ENCODE data around the gene KCNAB1.

The KCNAB1 gene

DNA sequence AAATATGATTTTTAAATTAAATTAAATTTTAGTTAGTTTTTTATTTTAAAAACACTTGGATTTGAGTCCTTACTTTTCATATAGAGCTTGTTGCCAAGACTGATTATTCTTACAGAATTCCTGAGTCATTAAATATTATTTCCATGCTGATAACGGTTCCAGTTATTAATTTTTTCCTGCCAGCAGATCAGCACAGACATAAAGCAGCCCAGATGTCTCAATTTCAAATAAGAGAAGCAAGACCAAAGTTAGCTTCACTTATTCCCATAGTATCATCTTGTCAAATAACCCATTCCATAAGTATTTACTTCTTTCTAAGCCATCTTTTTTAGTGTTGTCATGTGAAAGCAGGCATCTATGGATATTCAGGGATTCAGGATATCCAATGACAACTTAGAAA, 359.2 kb downstream of the KCNAB1 start:
- Histone ChIP-seq H3K9ac (ENCODE audit: low read length) (no peak overlapping the region), H3K9me2 (replicated peaks; ENCODE audit: insufficient read depth, low read length) (no peaks in the 10 kb centered on the region), H3K27ac (ENCODE audit: low read depth, low read length) (no peak overlapping the region), H4K20me1 (ENCODE audit: low read depth, low read length) (no peaks in the 10 kb centered on the region), H3F3A (ENCODE audit: insufficient read depth) (peaks cover 11% of the 10 kb centered on the region), H3K4me2 (ENCODE audit: low read depth, low read length, poor library complexity, severe bottlenecking) (no peak overlapping the region), H3K36me3 (ENCODE audit: low read length) (no peaks in the 10 kb centered on the region), H3K9me3 (ENCODE audit: insufficient read depth, low read length) (no peaks in the 10 kb centered on the region), H3K79me2 (ENCODE audit: insufficient read depth, low read length) (no peaks in the 10 kb centered on the region), H3K27me3 (ENCODE audit: low read length) (no peaks in the 10 kb centered on the region), H2AFZ (ENCODE audit: low read depth, low read length, severe bottlenecking) (no peak overlapping the region), H3K4me3 (ENCODE audit: insufficient read depth, low read length, poor library complexity, severe bottlenecking) (no peak overlapping the region)
- TF ChIP-seq, protein P1, sequence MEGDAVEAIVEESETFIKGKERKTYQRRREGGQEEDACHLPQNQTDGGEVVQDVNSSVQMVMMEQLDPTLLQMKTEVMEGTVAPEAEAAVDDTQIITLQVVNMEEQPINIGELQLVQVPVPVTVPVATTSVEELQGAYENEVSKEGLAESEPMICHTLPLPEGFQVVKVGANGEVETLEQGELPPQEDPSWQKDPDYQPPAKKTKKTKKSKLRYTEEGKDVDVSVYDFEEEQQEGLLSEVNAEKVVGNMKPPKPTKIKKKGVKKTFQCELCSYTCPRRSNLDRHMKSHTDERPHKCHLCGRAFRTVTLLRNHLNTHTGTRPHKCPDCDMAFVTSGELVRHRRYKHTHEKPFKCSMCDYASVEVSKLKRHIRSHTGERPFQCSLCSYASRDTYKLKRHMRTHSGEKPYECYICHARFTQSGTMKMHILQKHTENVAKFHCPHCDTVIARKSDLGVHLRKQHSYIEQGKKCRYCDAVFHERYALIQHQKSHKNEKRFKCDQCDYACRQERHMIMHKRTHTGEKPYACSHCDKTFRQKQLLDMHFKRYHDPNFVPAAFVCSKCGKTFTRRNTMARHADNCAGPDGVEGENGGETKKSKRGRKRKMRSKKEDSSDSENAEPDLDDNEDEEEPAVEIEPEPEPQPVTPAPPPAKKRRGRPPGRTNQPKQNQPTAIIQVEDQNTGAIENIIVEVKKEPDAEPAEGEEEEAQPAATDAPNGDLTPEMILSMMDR (IDR thresholded peaks at IDR 0.05; ENCODE audit: insufficient read depth, low read length, poor library complexity, severe bottlenecking), result no peak
- TF ChIP-seq EZH2phosphoT487 (conservative IDR thresholded peaks at IDR 0.05; ENCODE audit: low read length), result no peak

DNA sequence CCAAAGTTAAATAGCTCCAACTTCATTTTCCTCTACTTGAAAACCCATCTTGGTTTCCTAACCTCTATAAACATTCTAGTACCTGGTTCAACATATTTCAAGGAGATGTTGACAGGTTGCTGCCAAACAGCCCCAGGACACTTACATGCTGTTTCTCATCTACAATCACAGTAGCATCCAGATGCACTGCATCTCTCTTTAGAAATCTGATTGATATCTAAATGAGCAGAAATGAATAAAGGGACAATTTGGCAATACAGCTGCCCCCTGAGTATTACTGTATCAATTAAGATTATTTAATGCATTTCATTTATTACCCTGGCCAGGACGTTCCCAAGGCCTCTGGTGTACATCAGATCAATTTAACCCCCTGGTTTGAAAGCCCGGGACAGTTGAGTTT, 360.6 kb downstream of the KCNAB1 start:
- Histone ChIP-seq H3K4me2 (ENCODE audit: low read depth, low read length, poor library complexity, severe bottlenecking) (no peak overlapping the region), H3K9ac (ENCODE audit: low read length) (no peak overlapping the region), H2AFZ (ENCODE audit: low read depth, low read length, severe bottlenecking) (no peak overlapping the region), H4K20me1 (ENCODE audit: low read depth, low read length) (no peaks in the 10 kb centered on the region), H3K9me2 (replicated peaks; ENCODE audit: insufficient read depth, low read length) (no peaks in the 10 kb centered on the region), H3K27me3 (ENCODE audit: low read length) (no peaks in the 10 kb centered on the region), H3K9me3 (ENCODE audit: insufficient read depth, low read length) (no peaks in the 10 kb centered on the region), H3K36me3 (ENCODE audit: low read length) (no peaks in the 10 kb centered on the region), H3K27ac (ENCODE audit: low read depth, low read length) (no peak overlapping the region), H3K79me2 (ENCODE audit: insufficient read depth, low read length) (no peaks in the 10 kb centered on the region), H3K4me3 (ENCODE audit: insufficient read depth, low read length, poor library complexity, severe bottlenecking) (no peak overlapping the region), H3F3A (ENCODE audit: insufficient read depth) (peaks cover 18% of the 10 kb centered on the region)
- TF ChIP-seq EZH2phosphoT487 (conservative IDR thresholded peaks at IDR 0.05; ENCODE audit: low read length), result no peak
- TF ChIP-seq, protein P1 (IDR thresholded peaks at IDR 0.05; ENCODE audit: insufficient read depth, low read length, poor library complexity, severe bottlenecking), result no peak

DNA sequence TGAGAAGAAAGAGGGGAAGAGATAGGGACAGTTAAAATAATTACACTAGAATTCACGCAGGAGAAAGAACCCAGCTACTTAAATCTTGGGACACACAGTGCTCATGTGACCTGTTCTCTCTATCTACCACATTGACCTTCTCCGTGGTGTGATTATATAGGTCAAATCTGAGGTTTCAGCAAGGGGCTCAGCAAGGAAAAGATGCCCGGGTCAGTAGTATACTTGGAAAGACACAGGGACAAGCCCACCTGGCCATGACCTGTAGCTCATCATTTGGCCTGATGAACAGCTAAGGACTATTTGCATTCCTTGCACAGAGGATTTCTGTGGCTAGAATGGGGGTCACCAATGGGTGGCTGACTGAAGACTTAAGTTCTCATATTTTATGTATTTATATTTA, 362.6 kb downstream of the KCNAB1 start:
- Histone ChIP-seq H3K27ac (ENCODE audit: low read depth, low read length) (peak overlapping the region; percentile 83; the same call in 1 of the 2 replicates), H2AFZ (ENCODE audit: low read depth, low read length, severe bottlenecking) (no peak overlapping the region), H4K20me1 (ENCODE audit: low read depth, low read length) (no peaks in the 10 kb centered on the region), H3K4me2 (ENCODE audit: low read depth, low read length, poor library complexity, severe bottlenecking) (peak overlapping the region; percentile 73), H3K4me3 (ENCODE audit: insufficient read depth, low read length, poor library complexity, severe bottlenecking) (no peak overlapping the region), H3K36me3 (ENCODE audit: low read length) (no peaks in the 10 kb centered on the region), H3K79me2 (ENCODE audit: insufficient read depth, low read length) (no peaks in the 10 kb centered on the region), H3K27me3 (ENCODE audit: low read length) (no peaks in the 10 kb centered on the region), H3F3A (ENCODE audit: insufficient read depth) (peaks cover 18% of the 10 kb centered on the region), H3K9ac (ENCODE audit: low read length) (no peak overlapping the region), H3K9me2 (replicated peaks; ENCODE audit: insufficient read depth, low read length) (no peaks in the 10 kb centered on the region), H3K9me3 (ENCODE audit: insufficient read depth, low read length) (no peaks in the 10 kb centered on the region)
- no peak for TF ChIP-seq EZH2phosphoT487 (conservative IDR thresholded peaks at IDR 0.05; ENCODE audit: low read length)
- TF ChIP-seq, protein P1 (IDR thresholded peaks at IDR 0.05; ENCODE audit: insufficient read depth, low read length, poor library complexity, severe bottlenecking), result no peak
